OCI-LY3 (cell line): ENCODE results near the gene EGFL7.

Source experiments
- CTCF ChIP-seq: fragments of 200-600, 300-600 bp; sonication (generic); IDR thresholded peaks from 2 replicates; pipeline ENCODE4 v1.5.1; 2014; ENCODE audit warnings: antibody characterized with exemption, low read length, low read depth
- EZH2phosphoT487 ChIP-seq: fragments of 200-600 bp; shearing (Covaris generic); IDR thresholded peaks from 2 replicates; pipeline ENCODE4 v1.6.1; 2018; ENCODE audit warnings: antibody characterized with exemption, mixed run types, low read depth

DNA sequence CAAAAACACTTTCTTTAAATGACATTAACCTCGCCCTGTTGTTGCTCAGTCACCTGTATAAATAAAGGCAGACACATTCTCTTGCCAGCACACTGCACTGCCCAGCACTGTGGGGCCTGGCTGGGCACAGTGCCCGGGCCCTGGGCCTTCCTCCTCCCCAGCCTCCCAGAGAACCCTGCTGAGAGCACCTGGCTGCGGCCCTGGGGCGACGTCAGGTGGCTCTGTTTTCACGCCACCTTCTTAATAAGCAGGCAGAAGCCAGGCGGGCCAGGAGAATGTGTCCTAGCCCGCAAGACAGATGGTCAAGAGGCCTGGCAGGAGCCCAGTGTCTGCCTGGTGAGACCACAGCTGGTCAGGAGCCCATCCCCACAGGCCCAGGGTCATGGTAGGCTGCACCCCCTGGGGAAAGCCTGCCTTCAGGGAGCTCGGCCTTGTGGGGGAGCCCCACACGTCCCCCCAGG, 32.7 kb downstream of the EGFL7 start:
- no peak for TF ChIP-seq CTCF
- no peak for TF ChIP-seq EZH2phosphoT487
